Vagina (tissue), 2 donors: ENCODE data around the gene TRIM52. TPM values are rescaled to one million over a fixed set of nuclear protein-coding genes. Genes with fewer than 3 reads are reported as not detected.

Experiments used
- DNase-seq, 2 donors: peaks; one replicate each; pipeline ENCODE4 v3.0.0-alpha.2; 2017; ENCODE audit errors: extremely low spot score in 2 of 2
- H3K27ac ChIP-seq: fragments of 200-600 bp; sonication (generic); one replicate; pipeline ENCODE4 v1.5.1; 2019
- H3K27me3 ChIP-seq: fragments of 200-600 bp; sonication (generic); one replicate; pipeline ENCODE4 v1.5.1; 2019
- H3K36me3 ChIP-seq, 2 donors: fragments of 200-600 bp; sonication (generic); one replicate each; pipeline ENCODE4 v1.5.1; 2017 to 2019
- H3K4me1 ChIP-seq: fragments of 200-600 bp; sonication (generic); one replicate; pipeline ENCODE4 v1.5.1; 2019
- H3K4me3 ChIP-seq, 2 donors: fragments of 200-600 bp; sonication (generic); 1 replicate in 1 of 2; 2 replicates in 1 of 2; pipeline ENCODE4 v1.5.1; 2016 to 2019
- H3K9me3 ChIP-seq: fragments of 200-600 bp; sonication (generic); one replicate; pipeline ENCODE4 v1.5.1; 2019
- CTCF ChIP-seq, 3 experiments: fragments of 450-650 bp in 2 of 3; fragments of 200-600 bp in 1 of 3; sonication (generic) in 1 of 3; IDR thresholded peaks; one replicate each; pipeline ENCODE4 v1.5.1; 2017 to 2019; ENCODE audit warnings: antibody characterized with exemption in 3 of 3, mild to moderate bottlenecking in 2 of 3, moderate library complexity in 2 of 3
- POLR2A ChIP-seq, 2 donors: fragments of 450-650 bp; IDR thresholded peaks; one replicate each; pipeline ENCODE4 v1.6.1; 2017; ENCODE audit warnings: antibody characterized with exemption in 2 of 2, mild to moderate bottlenecking in 2 of 2, moderate library complexity in 2 of 2
- POLR2AphosphoS5 ChIP-seq, 2 donors: sonication (generic); formaldehyde crosslinking; IDR thresholded peaks; one replicate each; pipeline ENCODE4 v1.9.0; 2017; ENCODE audit warnings: antibody characterized with exemption in 2 of 2, mild to moderate bottlenecking in 2 of 2, low read depth in 1 of 2; ENCODE audit not compliant: insufficient read depth in 1 of 2
- intact Hi-C: fragments of 100-400 bp; cut with DNase I; formaldehyde crosslinking; loops from one replicate; pipeline ENCODE4 v1.15.1; 2023
- total RNA-seq: library from RNA; depleted of rRNA; stranded (reverse); fragments of >200 nt; gene quantifications from one replicate; pipeline ENCODE4 v1.2.3, GENCODE V29; 2016

The TRIM52 gene
- total RNA-seq, 1 donor from 2014 or later = 17.2 TPM

- no peaks in the 10 kb centered on the region for H3K36me3 ChIP-seq
- H3K4me1 ChIP-seq = peaks cover 78% of the 10 kb centered on the region
- no peak for DNase-seq
- peak overlapping the region; percentile 95 for H3K27ac ChIP-seq
- H3K27me3 ChIP-seq = no peaks in the 10 kb centered on the region
- H3K4me3 ChIP-seq = peak overlapping the region; percentile 77 to 98
- intact Hi-C loops = loop anchor here (10.0 kb wide), 1 partner anchor 413 kb away; no protein-coding TSS in a partner anchor
- no peaks in the 10 kb centered on the region for H3K9me3 ChIP-seq
- no peak for TF ChIP-seq POLR2A (IDR thresholded peaks at IDR 0.05)
- TF ChIP-seq POLR2AphosphoS5 (IDR thresholded peaks at IDR 0.05; ENCODE audit: insufficient read depth in 1 of 2, low read depth in 1 of 2) = no peak
- TF ChIP-seq CTCF (IDR thresholded peaks at IDR 0.05) = no peak
Measured at GRCh38 chr5:181248277-181248676, 12.7 kb downstream of the TRIM52 start.

- peaks cover 0 to 8% of the 10 kb centered on the region in 2 donors for H3K36me3 ChIP-seq
- peak overlapping the region; percentile 77 to 98 for H3K4me3 ChIP-seq
- peaks cover 80% of the 10 kb centered on the region for H3K4me1 ChIP-seq
- H3K27ac ChIP-seq = peak overlapping the region; percentile 95
- DNase-seq = peak in 1 of 2 donors; percentile 90
- no peaks in the 10 kb centered on the region for H3K9me3 ChIP-seq
- intact Hi-C loops = loop anchor here (10.0 kb wide), 1 partner anchor 412 kb away; no protein-coding TSS in a partner anchor
- no peak for TF ChIP-seq CTCF (IDR thresholded peaks at IDR 0.05)
- peak in 1 of 2 donors; percentile 45 for TF ChIP-seq POLR2A (IDR thresholded peaks at IDR 0.05)
- TF ChIP-seq POLR2AphosphoS5 (IDR thresholded peaks at IDR 0.05; ENCODE audit: insufficient read depth in 1 of 2, low read depth in 1 of 2) = peak; percentile 75 to 92
- no peaks in the 10 kb centered on the region for H3K27me3 ChIP-seq
Measured at GRCh38 chr5:181246276-181247049, 14.5 kb downstream of the TRIM52 start.

GRCh38 chr5:181245427-181246275, 15.3 kb downstream of the TRIM52 start:
- Histone ChIP-seq H3K36me3 (peaks cover 0 to 16% of the 10 kb centered on the region in 2 donors), H3K4me1 (peaks cover 80% of the 10 kb centered on the region), H3K27me3 (no peaks in the 10 kb centered on the region), H3K27ac (peak overlapping the region; percentile 95), H3K9me3 (no peaks in the 10 kb centered on the region), H3K4me3 (peak overlapping the region; percentile 77 to 98)
- no peak for DNase-seq
- intact Hi-C loops = loop anchor here (10.0 kb wide), 1 partner anchor 411 kb away; no protein-coding TSS in a partner anchor
- no peak for TF ChIP-seq POLR2AphosphoS5 (IDR thresholded peaks at IDR 0.05; ENCODE audit: insufficient read depth in 1 of 2, low read depth in 1 of 2)
- no peak for TF ChIP-seq POLR2A (IDR thresholded peaks at IDR 0.05)
- TF ChIP-seq CTCF (IDR thresholded peaks at IDR 0.05) = no peak

- intact Hi-C loops = loop anchor here (10.0 kb wide), 1 partner anchor 409 kb away; no protein-coding TSS in a partner anchor
- Histone ChIP-seq H3K36me3 (peaks cover 5 to 35% of the 10 kb centered on the region in 2 donors), H3K27me3 (no peaks in the 10 kb centered on the region), H3K4me3 (peak within 1 kb of the TSS; percentile 78 to 83), H3K9me3 (no peaks in the 10 kb centered on the region), H3K4me1 (peaks cover 70% of the 10 kb centered on the region), H3K27ac (peak within 1 kb of the TSS; percentile 95)
- no peak for TF ChIP-seq CTCF (IDR thresholded peaks at IDR 0.05)
- TF ChIP-seq POLR2AphosphoS5 (IDR thresholded peaks at IDR 0.05; ENCODE audit: insufficient read depth in 1 of 2, low read depth in 1 of 2) = peak; percentile 83 to 92
- TF ChIP-seq POLR2A (IDR thresholded peaks at IDR 0.05) = peak in 1 of 2 donors; percentile 48
- DNase-seq = peak in 1 of 2 donors; percentile 93
Measured at GRCh38 chr5:181243564-181244343, 17.2 kb downstream of the TRIM52 start, which contains the start of gene RACK1. Gene RACK1 (minus strand): TSS chr5:181243906. CDS start chr5:181243800, 106 bp downstream.
